ENCODE data around the gene ATG10. TPM values are rescaled to one million over a fixed set of nuclear protein-coding genes. Genes with fewer than 3 reads are reported as not detected.
"Not testable (repeated sequence)": the region's sequence is repeated elsewhere in the genome, so short reads cannot be mapped to it uniquely, and the experiment has no call there.

ATG10 gene
- total RNA-seq, 1 donor from 2014 or later: 5.3 TPM

DNA sequence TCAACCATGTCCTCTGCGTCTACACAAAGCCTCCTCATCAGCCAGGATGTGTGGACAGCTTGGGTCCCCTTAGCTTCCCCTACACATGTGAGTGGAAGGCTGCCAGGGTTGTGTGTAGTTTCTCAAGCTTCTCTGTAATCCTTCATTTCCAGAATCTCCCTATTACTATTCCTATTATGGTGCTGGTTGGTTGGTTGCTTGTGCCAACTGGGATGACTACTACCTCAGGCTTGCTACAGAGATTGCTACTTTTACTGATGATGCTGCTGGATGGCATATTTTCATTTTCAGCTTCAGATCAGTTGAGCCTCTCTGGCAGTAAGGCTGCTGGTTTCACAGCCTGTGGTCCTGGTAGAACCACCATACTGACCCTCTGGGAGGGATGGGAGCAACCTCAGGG is 39.9 kb downstream of the ATG10 start:
- Mint-ChIP-seq H3K4me1 (no peaks in the 10 kb centered on the region), H3K27me3 (no peaks in the 10 kb centered on the region), H3K4me3 (no peak overlapping the region), H3K9me3 (peaks cover 10% of the 10 kb centered on the region), H3K36me3 (ENCODE audit: low read depth) (peaks cover 22% of the 10 kb centered on the region), H3K27ac (no peak overlapping the region)
- intact Hi-C loops (cut with micrococcal nuclease): no loop called here
- no peak for DNase-seq
- TF ChIP-seq, protein P1, sequence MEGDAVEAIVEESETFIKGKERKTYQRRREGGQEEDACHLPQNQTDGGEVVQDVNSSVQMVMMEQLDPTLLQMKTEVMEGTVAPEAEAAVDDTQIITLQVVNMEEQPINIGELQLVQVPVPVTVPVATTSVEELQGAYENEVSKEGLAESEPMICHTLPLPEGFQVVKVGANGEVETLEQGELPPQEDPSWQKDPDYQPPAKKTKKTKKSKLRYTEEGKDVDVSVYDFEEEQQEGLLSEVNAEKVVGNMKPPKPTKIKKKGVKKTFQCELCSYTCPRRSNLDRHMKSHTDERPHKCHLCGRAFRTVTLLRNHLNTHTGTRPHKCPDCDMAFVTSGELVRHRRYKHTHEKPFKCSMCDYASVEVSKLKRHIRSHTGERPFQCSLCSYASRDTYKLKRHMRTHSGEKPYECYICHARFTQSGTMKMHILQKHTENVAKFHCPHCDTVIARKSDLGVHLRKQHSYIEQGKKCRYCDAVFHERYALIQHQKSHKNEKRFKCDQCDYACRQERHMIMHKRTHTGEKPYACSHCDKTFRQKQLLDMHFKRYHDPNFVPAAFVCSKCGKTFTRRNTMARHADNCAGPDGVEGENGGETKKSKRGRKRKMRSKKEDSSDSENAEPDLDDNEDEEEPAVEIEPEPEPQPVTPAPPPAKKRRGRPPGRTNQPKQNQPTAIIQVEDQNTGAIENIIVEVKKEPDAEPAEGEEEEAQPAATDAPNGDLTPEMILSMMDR (IDR thresholded peaks at IDR 0.05): no peak
- POLR2A ChIA-PET: no interaction called here
- no peak for ATAC-seq (ENCODE audit: low read depth)
- CTCF ChIA-PET: no interaction called here

DNA sequence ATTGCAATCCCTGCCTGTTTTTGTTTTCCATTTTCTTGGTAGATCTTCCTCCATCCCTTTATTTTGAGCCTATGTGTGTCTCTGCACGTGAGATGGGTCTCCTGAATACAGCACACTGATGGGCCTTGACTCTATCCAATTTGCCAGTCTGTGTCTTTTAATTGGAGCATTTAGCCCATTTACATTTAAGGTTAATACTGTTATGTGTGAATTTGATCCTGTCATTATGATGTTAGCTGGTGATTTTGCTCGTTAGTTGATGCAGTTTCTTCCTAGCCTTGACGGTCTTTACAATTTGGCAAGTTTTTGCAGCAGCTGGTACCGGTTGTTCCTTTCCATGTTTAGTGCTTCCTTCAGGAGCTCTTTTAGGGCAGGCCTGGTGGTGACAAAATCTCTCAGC is 42.8 kb downstream of the ATG10 start:
- DNase-seq; H3K4me1 Mint-ChIP-seq; intact Hi-C loops (cut with micrococcal nuclease); H3K4me3 Mint-ChIP-seq; ATAC-seq (ENCODE audit: low read depth); H3K27me3 Mint-ChIP-seq; POLR2A ChIA-PET; H3K27ac Mint-ChIP-seq; H3K9me3 Mint-ChIP-seq; CTCF ChIA-PET: not testable (repeated sequence)
- H3K36me3 Mint-ChIP-seq (ENCODE audit: low read depth): peaks cover 19% of the 10 kb centered on the region

DNA sequence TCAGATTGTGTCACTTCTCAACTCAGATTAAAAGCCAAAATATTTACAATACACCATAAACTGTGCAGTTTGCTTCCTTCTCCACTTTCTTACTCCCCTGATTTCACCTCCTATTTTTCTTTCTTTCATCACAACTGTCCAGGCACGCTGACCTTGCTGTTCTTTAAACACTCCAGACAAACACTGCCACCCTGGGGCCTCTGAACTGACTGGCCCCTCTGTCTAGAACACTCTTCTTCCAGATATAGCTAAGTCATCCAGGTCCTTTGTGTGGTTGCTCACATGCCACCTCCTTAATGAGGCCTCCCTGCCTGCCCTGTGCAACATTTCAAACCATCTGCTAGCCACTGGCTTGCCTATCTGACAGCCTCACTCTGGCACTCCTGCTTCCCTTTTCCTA is 46.6 kb downstream of the ATG10 start:
- H3K27me3 Mint-ChIP-seq: no peaks in the 10 kb centered on the region
- peaks cover 10% of the 10 kb centered on the region for H3K9me3 Mint-ChIP-seq
- TF ChIP-seq, protein P1 (IDR thresholded peaks at IDR 0.05): no peak
- H3K36me3 Mint-ChIP-seq (ENCODE audit: low read depth): peaks cover 12% of the 10 kb centered on the region
- DNase-seq: no peak
- ChIA-PET POLR2A (no interaction called here), CTCF (no interaction called here)
- no peak overlapping the region for H3K4me3 Mint-ChIP-seq
- no peak for ATAC-seq (ENCODE audit: low read depth)
- intact Hi-C loops (cut with micrococcal nuclease): no loop called here
- no peak overlapping the region for H3K27ac Mint-ChIP-seq
- H3K4me1 Mint-ChIP-seq: no peaks in the 10 kb centered on the region

DNA sequence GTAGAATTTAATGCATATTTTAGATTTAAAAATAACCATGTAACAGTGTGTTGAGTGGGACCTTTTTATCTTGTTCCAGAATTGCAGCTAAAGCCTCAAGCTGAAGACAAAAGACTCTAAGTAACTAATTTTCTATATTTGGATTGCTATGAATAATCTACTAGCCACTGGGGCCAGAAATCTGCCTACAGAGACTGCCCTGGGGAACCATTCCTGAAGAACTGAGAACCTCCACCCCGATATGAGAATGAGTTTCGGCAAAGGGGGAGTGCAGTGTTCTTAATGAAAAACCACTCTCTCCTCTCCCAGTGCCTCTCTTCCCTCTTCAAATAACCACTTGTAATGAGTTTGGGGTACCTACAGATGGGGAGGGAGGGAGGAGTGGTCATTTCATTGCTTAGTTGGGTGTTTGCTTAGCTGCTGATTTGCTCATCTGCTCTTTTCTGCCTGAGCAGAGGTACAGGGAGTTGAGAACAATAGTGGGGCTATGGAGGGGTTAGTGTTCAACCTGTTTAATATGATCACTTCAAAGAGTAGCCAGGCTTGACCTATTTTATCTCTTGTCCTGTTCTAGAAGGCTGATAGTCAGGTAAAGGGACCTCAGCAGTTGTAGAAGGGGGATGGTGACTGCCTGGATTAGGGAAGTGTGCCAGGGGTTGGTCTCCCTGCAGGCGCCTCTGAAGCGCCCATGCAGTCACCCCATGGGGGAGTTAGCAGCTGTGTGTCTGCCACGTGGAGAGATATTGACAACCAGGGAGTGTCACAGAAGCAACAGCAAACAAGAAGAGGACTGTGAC is 47.7 kb downstream of the ATG10 start:
- no peak for DNase-seq
- H3K36me3 Mint-ChIP-seq (ENCODE audit: low read depth): peaks cover 8% of the 10 kb centered on the region
- no peak overlapping the region for H3K4me3 Mint-ChIP-seq
- intact Hi-C loops (cut with micrococcal nuclease): no loop called here
- H3K9me3 Mint-ChIP-seq: peaks cover 7% of the 10 kb centered on the region
- no peak overlapping the region for H3K27ac Mint-ChIP-seq
- H3K27me3 Mint-ChIP-seq: no peaks in the 10 kb centered on the region
- H3K4me1 Mint-ChIP-seq: no peaks in the 10 kb centered on the region
- ChIA-PET CTCF (no interaction called here), POLR2A (no interaction called here)
- ATAC-seq (ENCODE audit: low read depth): no peak
- TF ChIP-seq, protein P1 (IDR thresholded peaks at IDR 0.05): no peak

DNA sequence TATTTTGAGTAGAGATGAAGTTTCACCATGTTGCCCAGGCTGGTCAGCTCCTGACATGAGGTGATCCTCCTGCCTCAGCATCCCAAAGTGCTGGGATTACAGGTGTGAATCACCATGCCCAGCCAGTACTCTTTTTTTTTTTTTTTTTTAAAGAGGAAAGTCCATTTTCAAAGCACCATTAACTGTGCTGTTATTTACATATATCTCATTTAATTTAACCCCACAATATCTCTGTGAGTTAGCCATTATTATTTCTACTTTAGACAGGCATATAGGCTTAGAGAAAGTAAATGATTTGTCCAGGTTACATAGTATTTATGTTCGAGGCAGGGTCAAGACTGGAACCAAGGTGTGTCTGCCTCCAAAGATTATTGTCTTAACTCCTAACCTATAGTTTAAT is 50.7 kb downstream of the ATG10 start:
- intact Hi-C loops (cut with micrococcal nuclease): no loop called here
- Mint-ChIP-seq H3K36me3 (ENCODE audit: low read depth) (no peaks in the 10 kb centered on the region), H3K4me3 (no peak overlapping the region), H3K9me3 (no peaks in the 10 kb centered on the region), H3K27me3 (no peaks in the 10 kb centered on the region), H3K27ac (no peak overlapping the region), H3K4me1 (no peaks in the 10 kb centered on the region)
- DNase-seq: no peak
- POLR2A ChIA-PET: no interaction called here
- ATAC-seq (ENCODE audit: low read depth): no peak
- TF ChIP-seq, protein P1 (IDR thresholded peaks at IDR 0.05): no peak
- CTCF ChIA-PET: no interaction called here

DNA sequence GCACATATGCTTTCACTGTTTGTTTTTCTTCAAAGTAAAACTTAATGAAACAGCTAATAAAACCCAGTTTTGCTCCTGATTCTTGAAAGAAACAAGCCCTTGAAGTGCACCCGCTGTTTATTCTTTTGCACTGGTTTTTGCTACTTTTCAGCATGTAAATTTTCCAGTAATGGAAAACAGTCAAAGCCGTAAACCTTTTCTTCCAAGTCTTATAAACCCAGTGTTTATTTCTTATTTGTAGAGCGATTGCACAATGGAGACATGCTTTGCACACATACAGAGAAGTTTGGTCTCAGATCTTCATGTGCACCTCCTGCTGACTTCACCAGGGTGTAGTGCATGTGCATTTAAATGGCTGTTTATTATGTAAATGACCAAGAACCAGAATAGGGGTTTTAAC is 51.8 kb downstream of the ATG10 start:
- ChIA-PET CTCF (no interaction called here), POLR2A (no interaction called here)
- no peaks in the 10 kb centered on the region for H3K36me3 Mint-ChIP-seq (ENCODE audit: low read depth)
- H3K27me3 Mint-ChIP-seq: no peaks in the 10 kb centered on the region
- no peak overlapping the region for H3K4me3 Mint-ChIP-seq
- no peak for DNase-seq
- no peak for ATAC-seq (ENCODE audit: low read depth)
- no peaks in the 10 kb centered on the region for H3K9me3 Mint-ChIP-seq
- no peak overlapping the region for H3K27ac Mint-ChIP-seq
- TF ChIP-seq, protein P1 (IDR thresholded peaks at IDR 0.05): no peak
- H3K4me1 Mint-ChIP-seq: no peaks in the 10 kb centered on the region
- intact Hi-C loops (cut with micrococcal nuclease): no loop called here

Data from activated B cell treated with CpG ODN at 0.5 μM for 24 hours (primary cell).